ENCODE data around the gene NPTXR. TPM values are rescaled to one million over a fixed set of nuclear protein-coding genes. Genes with fewer than 3 reads are reported as not detected.

NPTXR gene
- total and polyA plus RNA-seq, 2 of the 4 experiments (the other 2 are of a cell fraction): 0.36 to 2.2 TPM

DNA sequence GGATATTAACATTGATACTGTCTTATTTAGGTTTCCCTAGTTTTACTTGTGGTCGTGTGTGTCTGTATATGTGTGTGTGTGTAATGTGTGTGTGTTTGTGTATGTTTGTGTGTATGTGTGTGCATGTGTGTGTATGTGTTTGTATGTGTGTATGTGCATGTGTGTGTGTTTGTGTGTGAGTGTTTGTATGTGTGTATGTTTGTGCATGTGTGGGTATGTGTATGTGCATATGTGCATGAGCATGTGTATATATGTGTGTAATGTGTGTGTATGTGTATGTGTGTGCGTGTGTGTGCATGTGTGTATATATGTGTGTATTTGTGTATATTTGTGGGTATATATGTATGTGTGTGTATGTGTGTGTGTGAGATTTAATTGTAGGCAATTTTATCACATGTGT is 32.6 kb downstream of the NPTXR start:
- H3K4me1 ChIP-seq (ENCODE audit: control insufficient read depth, insufficient read depth, low read length): no peaks in the 10 kb centered on the region
- DNase-seq (no peak), ATAC-seq (ENCODE audit: low read depth) (no peak)
- no peak overlapping the region for H4K5ac ChIP-seq (ENCODE audit: low read depth, low read length)
- H3K36me3 ChIP-seq (ENCODE audit: control insufficient read depth, insufficient read depth, low read length): no peaks in the 10 kb centered on the region
- H3K4ac ChIP-seq (ENCODE audit: low read depth, low read length): no peak overlapping the region
- H3K27ac ChIP-seq (ENCODE audit: insufficient read depth, low read length): no peak overlapping the region
- H2AK9ac ChIP-seq (replicated peaks; ENCODE audit: low read depth, low read length, poor library complexity): no peak overlapping the region
- ChIA-PET POLR2A (ENCODE audit: unreplicated experiment) (no interaction called here), CTCF (no interaction called here)
- dilution Hi-C loops (cut with HindIII; ENCODE audit: low sequenced_read_pairs, unreplicated experiment) (no loop called here), in situ Hi-C loops (cut with MboI; ENCODE audit: low sequenced_read_pairs) (no loop called here), intact Hi-C loops (cut with micrococcal nuclease) (no loop called here)
- H2BK15ac ChIP-seq (ENCODE audit: low read depth, low read length): no peak overlapping the region
- no peaks in the 10 kb centered on the region for H3K9me1 ChIP-seq (ENCODE audit: insufficient read depth, low read length)
- no peak overlapping the region for H3K18ac ChIP-seq (ENCODE audit: low read depth, low read length)
- BruUV-seq (replicated peaks): no TSS peak
- no peak overlapping the region for H4K91ac ChIP-seq (ENCODE audit: insufficient read depth, low read depth, low read length)
- no peak overlapping the region for H3K23ac ChIP-seq (ENCODE audit: low read depth, low read length)
- TF ChIP-seq RCOR1 (IDR thresholded peaks at IDR 0.05; ENCODE audit: insufficient replicate concordance, low read length) (no peak), MXI1 (IDR thresholded peaks at IDR 0.05; ENCODE audit: borderline replicate concordance, low read depth, low read length) (no peak), BHLHE40 (IDR thresholded peaks at IDR 0.05; ENCODE audit: low read depth, low read length) (no peak), FOS (IDR thresholded peaks at IDR 0.05; ENCODE audit: low read depth, low read length) (no peak), MAFK (IDR thresholded peaks at IDR 0.05; ENCODE audit: low read depth, low read length) (no peak), NFE2L2 (IDR thresholded peaks at IDR 0.05; ENCODE audit: low read depth, low read length) (no peak), CEBPB (IDR thresholded peaks at IDR 0.05; ENCODE audit: low read depth, low read length) (no peak), RFX5 (IDR thresholded peaks at IDR 0.05; ENCODE audit: low read depth, low read length) (no peak), CHD1 (IDR thresholded peaks at IDR 0.05; ENCODE audit: low read depth, low read length) (no peak), POLR2A (IDR thresholded peaks at IDR 0.05; ENCODE audit: low read depth, low read length) (no peak)
- TF ChIP-seq, protein P1, sequence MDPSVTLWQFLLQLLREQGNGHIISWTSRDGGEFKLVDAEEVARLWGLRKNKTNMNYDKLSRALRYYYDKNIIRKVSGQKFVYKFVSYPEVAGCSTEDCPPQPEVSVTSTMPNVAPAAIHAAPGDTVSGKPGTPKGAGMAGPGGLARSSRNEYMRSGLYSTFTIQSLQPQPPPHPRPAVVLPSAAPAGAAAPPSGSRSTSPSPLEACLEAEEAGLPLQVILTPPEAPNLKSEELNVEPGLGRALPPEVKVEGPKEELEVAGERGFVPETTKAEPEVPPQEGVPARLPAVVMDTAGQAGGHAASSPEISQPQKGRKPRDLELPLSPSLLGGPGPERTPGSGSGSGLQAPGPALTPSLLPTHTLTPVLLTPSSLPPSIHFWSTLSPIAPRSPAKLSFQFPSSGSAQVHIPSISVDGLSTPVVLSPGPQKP (IDR thresholded peaks at IDR 0.05; ENCODE audit: borderline replicate concordance, low read depth, low read length): no peak
- TF ChIP-seq, protein P2, sequence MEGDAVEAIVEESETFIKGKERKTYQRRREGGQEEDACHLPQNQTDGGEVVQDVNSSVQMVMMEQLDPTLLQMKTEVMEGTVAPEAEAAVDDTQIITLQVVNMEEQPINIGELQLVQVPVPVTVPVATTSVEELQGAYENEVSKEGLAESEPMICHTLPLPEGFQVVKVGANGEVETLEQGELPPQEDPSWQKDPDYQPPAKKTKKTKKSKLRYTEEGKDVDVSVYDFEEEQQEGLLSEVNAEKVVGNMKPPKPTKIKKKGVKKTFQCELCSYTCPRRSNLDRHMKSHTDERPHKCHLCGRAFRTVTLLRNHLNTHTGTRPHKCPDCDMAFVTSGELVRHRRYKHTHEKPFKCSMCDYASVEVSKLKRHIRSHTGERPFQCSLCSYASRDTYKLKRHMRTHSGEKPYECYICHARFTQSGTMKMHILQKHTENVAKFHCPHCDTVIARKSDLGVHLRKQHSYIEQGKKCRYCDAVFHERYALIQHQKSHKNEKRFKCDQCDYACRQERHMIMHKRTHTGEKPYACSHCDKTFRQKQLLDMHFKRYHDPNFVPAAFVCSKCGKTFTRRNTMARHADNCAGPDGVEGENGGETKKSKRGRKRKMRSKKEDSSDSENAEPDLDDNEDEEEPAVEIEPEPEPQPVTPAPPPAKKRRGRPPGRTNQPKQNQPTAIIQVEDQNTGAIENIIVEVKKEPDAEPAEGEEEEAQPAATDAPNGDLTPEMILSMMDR (conservative IDR thresholded peaks at IDR 0.05; ENCODE audit: low read depth, low read length): no peak
- TF ChIP-seq, protein P3, sequence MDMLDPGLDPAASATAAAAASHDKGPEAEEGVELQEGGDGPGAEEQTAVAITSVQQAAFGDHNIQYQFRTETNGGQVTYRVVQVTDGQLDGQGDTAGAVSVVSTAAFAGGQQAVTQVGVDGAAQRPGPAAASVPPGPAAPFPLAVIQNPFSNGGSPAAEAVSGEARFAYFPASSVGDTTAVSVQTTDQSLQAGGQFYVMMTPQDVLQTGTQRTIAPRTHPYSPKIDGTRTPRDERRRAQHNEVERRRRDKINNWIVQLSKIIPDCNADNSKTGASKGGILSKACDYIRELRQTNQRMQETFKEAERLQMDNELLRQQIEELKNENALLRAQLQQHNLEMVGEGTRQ (IDR thresholded peaks at IDR 0.05; ENCODE audit: low read depth, low read length): no peak
- H3K27me3 ChIP-seq (ENCODE audit: control insufficient read depth, insufficient read depth, low read length): peaks cover 28% of the 10 kb centered on the region
- H3K9me3 ChIP-seq (ENCODE audit: control insufficient read depth, insufficient read depth, low read length): peaks cover 6% of the 10 kb centered on the region
- no peak overlapping the region for H3K56ac ChIP-seq (ENCODE audit: extremely low read depth, insufficient read depth, low read length)
- H3K14ac ChIP-seq (replicated peaks; ENCODE audit: low read depth, low read length): no peak overlapping the region
- H4K20me1 ChIP-seq (ENCODE audit: insufficient read depth, low read length): no peaks in the 10 kb centered on the region
- H3K4me2 ChIP-seq (ENCODE audit: low read depth, low read length): no peak overlapping the region
- H4K8ac ChIP-seq (ENCODE audit: low read depth in 2 of 2, low read length in 2 of 2): no peak overlapping the region
- WGBS, 2 experiments (ENCODE audit: extremely low coverage in 2 of 2, insufficient read length in 1 of 2): 50% methylated on average over 2 of the region's 2 CpGs; no CpG with 5 or more reads in 1 of the 2 experiments
- H2AFZ ChIP-seq (replicated peaks; ENCODE audit: low read length, poor library complexity): no peak overlapping the region
- H2BK120ac ChIP-seq (ENCODE audit: low read depth, low read length): no peak overlapping the region
- H3K4me3 ChIP-seq (ENCODE audit: insufficient read depth, low read depth, low read length): no peak overlapping the region
- no peak overlapping the region for H2BK20ac ChIP-seq (ENCODE audit: low read depth, low read length)
- H3K9ac ChIP-seq (ENCODE audit: low read depth, low read length): no peak overlapping the region
- peak overlapping the region; percentile 90 for H2BK5ac ChIP-seq (ENCODE audit: low read depth, low read length, poor library complexity, severe bottlenecking)
- H2AK5ac ChIP-seq (ENCODE audit: low read depth, low read length): no peak overlapping the region
- H3K79me1 ChIP-seq (ENCODE audit: low read depth in 1 of 2, low read length in 2 of 2): no peaks in the 10 kb centered on the region

Measured in IMR-90 (cell line).